HG03097 (cell line): Measurements from ENCODE around the gene MRPS10.
"Not testable (repeated sequence)": the region's sequence is repeated elsewhere in the genome, so short reads cannot be mapped to it uniquely, and the experiment has no call there.

Experiments used
- ATAC-seq: cut with Tn5 transposase; IDR thresholded peaks from one replicate; pipeline ENCODE4 v1.9.1; 2021; ENCODE audit not compliant: unreplicated experiment, low FRiP score

MRPS10 gene

GRCh38 chr6:42216495-42216894 lies 1.2 kb downstream of the MRPS10 start:
- ATAC-seq: not testable (repeated sequence)

DNA sequence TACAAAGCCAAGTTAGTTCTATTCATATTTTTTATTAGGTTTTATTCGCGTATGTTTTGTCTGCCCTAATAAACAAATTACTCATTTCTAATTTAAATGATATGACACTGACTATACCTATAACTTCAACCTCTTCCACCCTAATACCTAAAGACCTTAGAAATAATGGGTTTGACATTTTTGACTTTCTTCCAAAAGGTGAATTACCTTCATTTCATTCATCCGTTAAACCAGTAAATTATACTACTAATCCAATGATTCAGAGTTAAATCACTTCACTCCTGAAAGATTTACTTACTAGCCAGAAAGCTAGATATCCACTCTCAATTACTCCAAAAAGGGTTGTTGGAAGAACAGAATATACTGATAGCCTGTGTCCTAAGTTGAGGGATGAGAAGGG lies 5.2 kb downstream of the MRPS10 start:
- no peak for ATAC-seq

DNA sequence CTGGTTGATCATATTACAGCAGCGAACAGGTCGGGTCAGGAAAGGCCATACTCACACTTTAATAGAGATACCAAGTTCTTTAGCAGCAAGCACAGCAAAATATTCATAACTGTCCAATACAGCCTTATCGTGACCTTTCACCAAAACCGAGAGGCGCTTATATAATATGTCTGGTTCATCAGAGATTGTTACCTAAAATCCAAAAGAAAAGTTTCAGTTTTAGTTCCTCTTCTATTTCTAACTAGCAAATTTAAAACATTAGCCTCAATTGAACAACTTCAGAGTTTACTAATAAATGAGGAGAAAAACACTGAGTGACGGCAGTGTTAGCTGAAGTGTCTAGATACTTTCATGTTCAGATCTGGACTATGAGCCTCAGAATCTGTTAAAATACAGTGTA lies 5.9 kb downstream of the MRPS10 start:
- no peak for ATAC-seq

GRCh38 chr6:42210551-42210950 lies 7.1 kb downstream of the MRPS10 start:
- ATAC-seq: no peak

- ATAC-seq: not testable (repeated sequence)
Measured at GRCh38 chr6:42207559-42207958, 10.1 kb downstream of the MRPS10 start.

DNA sequence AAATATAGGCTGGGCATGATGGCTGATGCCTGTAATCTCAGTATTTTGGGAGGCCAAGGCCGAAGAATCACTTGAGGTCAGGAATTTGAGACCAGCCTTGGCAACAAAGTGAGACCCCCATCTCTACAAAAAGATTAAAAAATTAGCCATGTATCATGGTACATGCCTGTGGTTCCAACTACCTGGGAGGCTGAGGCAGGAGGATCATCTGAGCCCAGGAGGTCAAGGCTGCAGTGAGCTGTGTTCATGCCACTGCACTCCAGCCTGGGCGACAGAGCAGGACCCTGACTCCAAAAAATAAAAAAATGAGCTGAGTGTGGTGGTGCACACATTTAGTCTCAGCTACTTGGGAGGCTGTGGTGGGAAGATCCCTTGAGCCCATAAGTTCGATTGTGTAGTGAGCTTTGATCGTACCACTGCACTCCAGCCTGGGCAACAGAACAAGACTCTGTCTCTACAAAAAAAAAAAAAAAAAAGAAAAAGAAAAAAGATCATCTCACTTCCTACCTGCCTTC lies 12.8 kb downstream of the MRPS10 start:
- no peak for ATAC-seq

GRCh38 chr6:42203183-42203582 lies 14.5 kb downstream of the MRPS10 start:
- ATAC-seq: no peak

GRCh38 chr6:42202131-42202915 lies 15.3 kb downstream of the MRPS10 start:
- not testable (repeated sequence) for ATAC-seq

DNA sequence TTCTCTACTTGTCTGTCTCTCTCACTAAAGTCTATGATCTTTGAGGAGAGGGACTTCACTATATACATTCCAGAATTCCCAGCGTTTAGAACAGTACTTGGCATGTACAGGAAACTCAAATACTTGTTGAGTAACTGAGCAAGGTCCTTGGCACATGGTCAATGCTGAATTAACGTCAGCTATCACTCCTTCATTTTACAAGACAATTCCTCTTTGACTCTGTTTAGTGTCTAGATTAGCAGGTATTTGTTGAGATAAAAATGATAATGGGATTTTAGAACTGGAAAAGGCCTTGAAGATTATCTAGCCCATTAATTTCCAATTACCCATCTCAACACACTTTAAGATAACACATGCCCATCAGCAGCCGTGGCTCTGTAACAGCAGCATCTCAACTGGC lies 16.3 kb downstream of the MRPS10 start:
- ATAC-seq: no peak

GRCh38 chr6:42200035-42200434 lies 17.6 kb downstream of the MRPS10 start:
- no peak for ATAC-seq

GRCh38 chr6:42199106-42199981 lies 18.3 kb downstream of the MRPS10 start:
- no peak for ATAC-seq

DNA sequence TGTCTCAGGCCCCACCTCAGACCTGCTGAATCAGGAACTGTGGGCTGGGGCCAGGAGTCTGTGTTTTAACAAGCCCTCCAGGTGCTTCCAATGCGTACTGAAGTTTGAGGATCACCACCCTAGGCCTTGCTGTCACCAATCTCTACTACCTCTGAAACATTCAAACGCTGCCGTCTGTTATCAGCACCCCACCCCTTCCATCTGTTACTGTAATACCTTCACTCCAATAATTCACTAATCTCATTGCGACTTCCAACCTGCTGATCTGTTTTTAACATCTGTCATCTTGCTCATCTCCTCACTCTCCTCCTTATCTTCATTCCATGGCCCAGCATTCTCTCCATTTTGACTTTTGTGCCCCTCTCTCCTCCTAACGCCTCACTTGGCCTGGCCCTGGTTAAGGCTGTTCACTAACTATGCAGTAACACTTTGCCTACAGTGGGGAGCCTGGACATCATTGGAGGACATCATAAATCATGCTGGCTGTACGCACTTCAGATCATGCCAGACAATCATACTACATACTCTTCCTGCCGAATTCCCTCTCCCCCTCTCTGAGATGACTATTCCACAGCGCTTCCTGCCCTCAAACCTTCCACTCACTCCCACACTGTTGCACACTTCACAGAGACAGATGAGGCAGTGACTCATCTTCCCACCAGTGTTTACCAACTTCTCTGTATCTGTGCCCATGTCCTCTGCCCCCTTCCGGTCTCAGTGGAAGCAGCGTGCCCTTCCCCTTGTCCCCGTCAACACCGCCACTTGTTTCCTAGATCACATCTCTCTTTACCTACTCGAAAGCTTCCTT lies 19.9 kb downstream of the MRPS10 start:
- no peak for ATAC-seq

- ATAC-seq: no peak
Measured at GRCh38 chr6:42195415-42195814, 22.2 kb downstream of the MRPS10 start.

- no peak for ATAC-seq
Measured at GRCh38 chr6:42194056-42194455, 23.6 kb downstream of the MRPS10 start.

DNA sequence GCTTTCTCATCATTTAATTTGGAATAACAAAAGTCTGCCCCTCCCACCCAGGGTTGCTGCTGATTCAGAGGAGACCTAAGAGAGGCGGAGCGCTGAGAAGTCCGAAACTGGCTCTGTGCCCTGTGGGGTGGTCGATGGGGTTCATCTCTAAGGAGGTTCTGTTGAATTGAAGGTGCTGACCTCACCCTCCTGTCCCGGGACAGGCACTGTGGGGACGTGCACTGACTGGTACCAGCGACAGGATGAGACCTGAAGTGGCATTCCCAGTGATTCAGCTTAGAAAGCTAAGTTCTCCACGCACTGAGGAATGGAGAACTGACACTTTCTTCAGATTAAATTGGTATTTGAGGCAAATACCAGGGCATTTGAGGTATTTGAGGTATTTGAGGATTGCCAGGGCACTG lies 24.2 kb downstream of the MRPS10 start:
- ATAC-seq: no peak

DNA sequence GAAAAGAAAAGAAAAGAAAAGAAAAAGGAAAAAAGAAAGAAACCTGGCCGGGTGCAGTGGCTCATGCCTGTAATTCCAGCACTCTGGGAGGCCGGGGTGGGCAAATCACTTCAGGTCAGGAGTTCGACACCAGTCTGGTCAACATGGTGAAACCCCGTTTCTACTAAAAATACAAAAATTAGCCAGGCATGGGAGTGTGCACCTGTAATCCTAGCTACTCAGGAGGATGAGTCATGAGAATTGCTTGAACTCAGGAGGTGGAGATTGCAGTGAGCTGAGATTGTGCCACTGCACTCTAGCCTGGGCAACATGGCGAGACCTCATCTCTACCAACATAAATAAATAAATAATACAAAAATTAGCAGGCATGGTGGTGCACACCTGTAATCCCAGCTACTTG lies 25.3 kb downstream of the MRPS10 start:
- not testable (repeated sequence) for ATAC-seq

DNA sequence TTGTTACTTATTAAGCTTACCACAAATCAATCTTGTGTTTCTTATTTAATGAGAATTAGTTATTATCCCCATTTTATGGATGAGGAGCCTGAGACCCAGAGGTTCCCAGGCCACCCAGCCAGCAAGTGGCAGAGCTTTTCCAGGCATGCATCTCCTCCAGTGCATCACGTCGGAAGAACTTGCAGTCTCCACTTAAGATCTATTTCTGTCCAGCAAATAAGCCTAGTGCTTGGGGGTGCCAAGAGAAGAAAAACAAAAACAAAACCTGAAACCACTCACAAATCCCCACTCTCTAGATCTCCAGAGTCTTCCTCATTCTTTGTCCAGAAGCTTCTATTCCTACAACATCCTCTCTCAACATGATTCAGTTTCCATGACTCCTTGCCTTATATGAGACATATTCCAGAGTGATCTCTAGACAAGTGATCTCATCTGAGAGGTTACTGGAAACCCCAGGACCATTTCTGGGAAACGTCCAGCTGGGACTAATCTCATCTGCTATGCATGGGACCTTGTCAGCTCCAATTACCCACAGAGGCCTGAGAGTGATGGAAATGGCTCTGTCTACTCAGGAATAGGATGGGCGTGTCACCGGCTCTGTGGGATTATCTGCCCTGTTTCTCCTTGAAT lies 27.0 kb downstream of the MRPS10 start:
- ATAC-seq: no peak

DNA sequence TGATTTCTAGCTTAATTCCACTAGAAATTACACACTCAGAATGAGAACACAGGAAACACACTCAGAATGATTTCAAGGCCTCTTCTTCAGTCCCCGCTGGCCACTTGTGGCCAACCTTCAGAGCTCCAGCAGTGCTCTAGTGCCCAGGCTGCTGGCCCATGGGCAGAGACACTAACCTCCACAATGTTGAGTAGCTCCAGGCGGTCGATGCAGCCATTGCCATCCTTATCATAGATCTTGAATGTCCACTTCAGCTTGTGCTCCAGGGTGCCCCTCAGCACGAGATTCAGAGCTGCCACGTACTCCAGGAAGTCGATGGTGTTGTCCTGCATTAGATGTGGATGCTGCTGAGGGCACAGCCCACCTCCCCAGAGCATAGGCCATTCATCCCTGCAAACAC lies 29.3 kb downstream of the MRPS10 start:
- no peak for ATAC-seq

- no peak for ATAC-seq
Measured at GRCh38 chr6:42185597-42185996, 32.1 kb downstream of the MRPS10 start.

DNA sequence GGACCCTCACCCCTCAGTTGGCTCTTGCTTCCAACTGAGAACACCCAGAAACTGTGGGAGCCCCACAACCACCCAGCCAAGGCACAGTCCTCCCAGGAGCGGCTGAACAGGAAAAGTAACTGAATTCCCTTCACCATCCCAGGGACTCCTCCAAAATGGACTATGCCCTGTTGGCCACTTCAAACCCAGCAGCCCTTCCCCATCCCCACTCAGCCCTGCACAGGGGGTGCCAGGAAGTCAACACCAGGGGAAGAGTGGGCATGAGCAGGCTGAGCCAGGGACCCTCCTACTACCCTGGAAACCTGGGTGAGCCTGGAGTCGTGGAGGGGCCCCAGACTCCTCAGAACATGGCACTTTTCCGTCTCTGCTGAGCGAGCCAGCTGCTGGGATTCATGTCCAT lies 33.2 kb downstream of the MRPS10 start:
- ATAC-seq: no peak
